Calu3 (cell line): ENCODE data around the gene ZFP36L2. TPM values are rescaled to one million over a fixed set of nuclear protein-coding genes. Genes with fewer than 3 reads are reported as not detected.

Experiments
- BruUV-seq: library from RNA; stranded (reverse); fragments of 400-500 nt; replicated peaks from 2 replicates; lab custom pipeline; 2021; lab: Mats Ljungman, UMichigan
- CTCF ChIA-PET: fragments of 300-600 bp; sonication (Branson Sonifier 250); formaldehyde crosslinking; loops from one replicate; lab custom pipeline; 2022; ENCODE audit warnings: antibody characterized with exemption; lab: Charles Lee
- DNase-seq: peaks from one replicate; pipeline ENCODE4 v3.0.0; 2022
- H3K27ac Mint-ChIP-seq: one replicate; pipeline ENCODE4 v1.8.0; 2022; ENCODE audit warnings: mixed read lengths; ENCODE audit not compliant: unreplicated experiment
- H3K27me3 Mint-ChIP-seq: one replicate; pipeline ENCODE4 v1.8.0; 2022; ENCODE audit warnings: mixed read lengths; ENCODE audit not compliant: unreplicated experiment
- H3K36me3 Mint-ChIP-seq: one replicate; pipeline ENCODE4 v1.8.0; 2022; ENCODE audit warnings: mild to moderate bottlenecking, moderate library complexity, mixed read lengths; ENCODE audit not compliant: insufficient read depth, unreplicated experiment
- H3K4me1 Mint-ChIP-seq: one replicate; pipeline ENCODE4 v1.8.0; 2022; ENCODE audit warnings: mild to moderate bottlenecking, low read depth, mixed read lengths; ENCODE audit not compliant: unreplicated experiment
- H3K4me3 Mint-ChIP-seq: one replicate; pipeline ENCODE4 v1.8.0; 2022; ENCODE audit warnings: mild to moderate bottlenecking, low read depth, moderate library complexity, mixed read lengths; ENCODE audit not compliant: unreplicated experiment
- H3K9me3 Mint-ChIP-seq: one replicate; pipeline ENCODE4 v1.8.0; 2022; ENCODE audit warnings: low read depth, mixed read lengths; ENCODE audit not compliant: unreplicated experiment
- CTCF ChIP-seq: fragments of 200-600 bp; IDR thresholded peaks from one replicate; pipeline ENCODE4 v1.8.0; 2022; ENCODE audit warnings: antibody characterized with exemption; ENCODE audit not compliant: unreplicated experiment
- intact Hi-C: fragments of 100-400 bp; cut with micrococcal nuclease; formaldehyde crosslinking; loops from one replicate; pipeline ENCODE4 v1.10.0; 2022; ENCODE audit not compliant: unreplicated experiment
- total RNA-seq: library from RNA; stranded (reverse); gene quantifications from 2 replicates; pipeline ENCODE4 v1.2.3, GENCODE V29; 2022

ZFP36L2 gene
- total RNA-seq, 1 experiment from 2014 or later: 90.7 TPM

DNA sequence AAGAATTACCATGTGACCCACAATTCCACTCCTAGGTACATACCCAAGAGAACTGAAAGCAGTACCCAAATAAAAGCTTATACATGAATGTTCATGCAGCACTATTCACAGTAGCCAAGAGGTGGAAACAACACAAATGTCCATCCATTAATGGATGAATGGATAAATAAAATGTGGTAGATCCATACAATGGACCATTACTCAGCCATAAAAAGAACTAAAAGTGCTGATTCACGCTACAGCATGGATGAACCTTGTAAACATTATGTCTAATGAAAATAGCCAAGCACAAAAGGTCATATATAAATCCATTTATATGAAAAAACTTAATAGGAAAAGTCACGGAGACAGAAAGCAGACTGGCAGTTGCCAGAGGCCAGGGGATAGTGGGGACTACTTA, 23.6 kb upstream of the ZFP36L2 start:
- DNase-seq: no peak
- no peaks in the 10 kb centered on the region for H3K9me3 Mint-ChIP-seq
- no peak for TF ChIP-seq CTCF
- CTCF ChIA-PET: no interaction called here
- H3K36me3 Mint-ChIP-seq: no peaks in the 10 kb centered on the region
- intact Hi-C loops: no loop called here
- no TSS peak for BruUV-seq
- H3K4me3 Mint-ChIP-seq: no peak overlapping the region
- H3K4me1 Mint-ChIP-seq: no peaks in the 10 kb centered on the region
- H3K27ac Mint-ChIP-seq: no peak overlapping the region
- H3K27me3 Mint-ChIP-seq: no peaks in the 10 kb centered on the region

GRCh38 chr2:43248621-43249020, 22.2 kb upstream of the ZFP36L2 start:
- Mint-ChIP-seq H3K4me1 (no peaks in the 10 kb centered on the region), H3K4me3 (no peak overlapping the region), H3K9me3 (no peaks in the 10 kb centered on the region), H3K27me3 (no peaks in the 10 kb centered on the region), H3K36me3 (no peaks in the 10 kb centered on the region), H3K27ac (no peak overlapping the region)
- intact Hi-C loops: no loop called here
- CTCF ChIA-PET: no interaction called here
- no peak for TF ChIP-seq CTCF
- no peak for DNase-seq
- no TSS peak for BruUV-seq

DNA sequence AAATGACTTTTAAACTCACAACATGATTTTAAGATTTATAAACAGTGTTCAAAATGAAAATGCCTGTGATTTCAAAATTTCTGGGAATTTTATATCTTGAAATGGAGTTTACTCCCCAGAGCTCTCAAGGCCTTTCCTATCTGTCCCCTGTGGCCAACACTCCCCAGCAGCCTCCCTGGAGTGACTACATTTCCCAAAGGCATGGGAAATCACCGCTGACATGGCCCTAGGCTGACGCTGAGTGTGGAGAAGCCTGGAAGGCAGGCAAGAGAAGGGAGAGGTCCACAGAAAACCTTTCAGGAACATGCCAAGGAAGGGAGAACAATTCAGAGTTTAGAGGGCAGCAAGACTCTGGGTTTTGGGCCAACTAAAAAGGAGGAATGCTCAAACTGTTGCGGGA, 20.2 kb upstream of the ZFP36L2 start:
- CTCF ChIA-PET: no interaction called here

DNA sequence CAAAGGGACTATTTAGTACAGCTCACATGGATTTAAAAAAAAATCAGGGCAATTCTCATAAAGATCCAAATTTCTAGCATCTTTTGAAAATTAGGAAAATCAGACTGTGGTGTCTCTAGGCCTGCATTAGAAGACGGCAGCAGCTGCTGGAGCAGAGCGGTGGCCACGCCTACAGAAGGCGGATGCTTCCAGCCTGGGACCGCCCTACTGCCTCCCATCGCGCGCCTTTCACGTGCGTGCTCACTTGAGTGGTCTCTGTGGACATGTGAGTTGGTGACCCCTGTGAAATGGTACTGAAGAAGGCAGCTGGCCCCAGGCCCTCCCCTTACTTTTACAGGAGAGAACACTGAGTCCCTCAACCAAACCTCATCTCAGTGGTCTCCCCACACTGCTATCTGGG, 15.2 kb upstream of the ZFP36L2 start:
- DNase-seq: no peak
- TF ChIP-seq CTCF: no peak
- no peaks in the 10 kb centered on the region for H3K36me3 Mint-ChIP-seq
- H3K9me3 Mint-ChIP-seq: no peaks in the 10 kb centered on the region
- H3K4me1 Mint-ChIP-seq: peaks cover 9% of the 10 kb centered on the region
- H3K27me3 Mint-ChIP-seq: no peaks in the 10 kb centered on the region
- BruUV-seq: no TSS peak
- H3K4me3 Mint-ChIP-seq: no peak overlapping the region
- intact Hi-C loops: no loop called here
- CTCF ChIA-PET: no interaction called here
- H3K27ac Mint-ChIP-seq: no peak overlapping the region

More for the DNA sequence above, 20.2 kb upstream of the ZFP36L2 start:
- no peaks in the 10 kb centered on the region for H3K9me3 Mint-ChIP-seq
- BruUV-seq: no TSS peak
- TF ChIP-seq CTCF: no peak
- H3K4me3 Mint-ChIP-seq: no peak overlapping the region
- no peak overlapping the region for H3K27ac Mint-ChIP-seq
- no peak for DNase-seq
- H3K27me3 Mint-ChIP-seq: no peaks in the 10 kb centered on the region
- intact Hi-C loops: no loop called here
- H3K36me3 Mint-ChIP-seq: no peaks in the 10 kb centered on the region
- H3K4me1 Mint-ChIP-seq: no peaks in the 10 kb centered on the region
